C1 segment of cervical spinal cord (tissue), 14 donors: ENCODE measurements around the gene LEUTX.
"Not testable (repeated sequence)": the region's sequence is repeated elsewhere in the genome, so short reads cannot be mapped to it uniquely, and the experiment has no call there.

ENCODE experiments used
- DNase-seq, 14 donors: peaks; one replicate each; lab custom pipeline; 2025; lab: John Stamatoyannopoulos, UW

The LEUTX gene, protein sequence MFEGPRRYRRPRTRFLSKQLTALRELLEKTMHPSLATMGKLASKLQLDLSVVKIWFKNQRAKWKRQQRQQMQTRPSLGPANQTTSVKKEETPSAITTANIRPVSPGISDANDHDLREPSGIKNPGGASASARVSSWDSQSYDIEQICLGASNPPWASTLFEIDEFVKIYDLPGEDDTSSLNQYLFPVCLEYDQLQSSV

DNA sequence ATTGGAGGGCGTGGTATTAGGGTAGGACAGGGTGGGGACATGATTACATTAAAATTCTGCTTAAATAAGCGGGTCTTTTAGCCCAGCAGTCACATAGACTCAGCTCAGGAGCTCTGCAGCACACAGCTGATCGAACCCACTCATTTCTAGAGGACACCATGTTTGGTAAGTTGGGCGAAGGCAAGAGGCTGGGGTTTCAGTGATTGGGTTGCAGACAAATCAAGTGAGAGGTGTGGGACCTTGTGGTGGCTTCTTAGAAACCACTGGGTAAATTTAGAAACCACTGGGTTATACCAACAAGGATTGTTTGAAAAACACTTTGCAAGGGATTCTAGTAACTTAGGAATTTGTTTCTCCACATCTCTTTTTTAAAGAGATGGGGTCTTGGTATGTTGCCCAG, at the start of gene LEUTX:
TSS of gene LEUTX (plus strand) at position 92 of the 400 bp plus-strand sequence. CDS start at position 159, 67 bp downstream.
- no peak for DNase-seq

DNA sequence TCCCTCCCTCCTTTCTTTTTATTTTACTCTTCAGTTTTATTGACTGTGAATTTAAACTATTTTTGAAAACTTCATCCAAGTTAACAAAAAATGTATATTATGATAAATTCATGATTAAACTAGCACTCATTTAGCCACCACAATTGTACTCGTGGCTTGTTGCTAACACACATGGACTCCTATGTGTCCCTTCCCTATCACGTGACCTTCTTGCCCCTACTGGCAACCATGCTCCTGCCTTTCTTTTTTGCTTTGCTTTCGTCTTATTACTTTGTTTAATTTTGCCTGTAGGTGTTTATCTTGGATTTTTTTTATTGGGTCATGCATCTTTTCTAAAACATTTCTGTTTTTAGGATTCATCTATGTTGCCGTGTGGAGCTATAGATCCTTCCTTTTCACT, 49.1 kb upstream of the LEUTX start:
- DNase-seq: no peak

DNA sequence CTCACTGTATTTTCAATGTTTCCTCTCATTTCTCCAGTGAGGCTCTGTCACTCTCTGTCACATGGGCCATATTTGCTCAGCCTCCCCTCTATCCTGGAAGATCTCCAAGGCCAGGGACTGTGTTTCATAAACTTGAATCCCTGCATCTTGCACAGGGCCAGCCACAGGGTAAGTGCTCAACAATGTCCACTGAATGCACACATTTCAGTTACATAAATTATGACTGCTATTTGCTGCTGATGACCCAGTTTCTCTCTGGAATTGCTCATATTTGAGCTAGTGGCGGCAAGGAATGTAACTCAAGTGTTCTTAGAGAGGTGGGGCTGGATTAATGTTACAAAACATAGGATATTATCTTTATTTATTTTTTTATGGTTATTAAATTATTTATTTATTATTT, 47.0 kb upstream of the LEUTX start:
- no peak for DNase-seq

DNA sequence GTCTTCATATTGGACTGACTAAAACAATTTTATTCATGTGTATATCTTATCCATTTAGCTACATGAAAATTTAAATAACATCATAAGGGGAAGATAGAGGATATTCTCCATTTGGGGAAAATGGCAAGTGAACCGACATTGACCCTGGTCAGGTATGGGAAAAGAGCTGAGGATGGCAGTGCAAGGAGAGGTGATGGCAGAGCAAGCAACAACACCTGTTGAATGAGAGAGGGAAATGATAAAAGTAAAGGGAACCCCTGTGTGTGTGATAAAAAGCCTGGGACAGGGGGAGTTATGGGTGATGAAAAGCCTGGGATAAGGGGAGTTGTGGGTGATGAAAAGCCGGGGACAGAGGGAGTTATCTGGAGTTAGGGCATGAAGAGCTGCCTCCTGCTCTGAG, 44.8 kb upstream of the LEUTX start:
- no peak for DNase-seq

DNA sequence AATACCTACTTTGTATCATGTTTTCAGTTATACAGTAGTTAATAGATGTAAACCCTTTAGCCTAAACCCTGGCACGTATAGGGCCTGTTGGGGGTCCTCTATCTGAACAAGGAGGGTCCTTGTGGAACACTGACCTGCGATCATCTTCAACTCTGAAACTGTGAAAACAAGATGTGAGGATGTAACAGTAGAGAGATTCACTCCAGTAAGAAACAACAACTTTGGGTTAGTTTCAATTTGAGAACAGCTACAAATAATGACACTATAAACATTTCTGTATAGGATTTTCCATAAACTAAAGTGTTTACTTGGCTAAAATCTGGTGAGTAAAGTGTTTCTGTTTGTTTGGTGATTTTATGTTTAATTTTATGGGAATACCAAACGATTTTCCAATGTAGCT, 43.0 kb upstream of the LEUTX start:
- DNase-seq: no peak

DNA sequence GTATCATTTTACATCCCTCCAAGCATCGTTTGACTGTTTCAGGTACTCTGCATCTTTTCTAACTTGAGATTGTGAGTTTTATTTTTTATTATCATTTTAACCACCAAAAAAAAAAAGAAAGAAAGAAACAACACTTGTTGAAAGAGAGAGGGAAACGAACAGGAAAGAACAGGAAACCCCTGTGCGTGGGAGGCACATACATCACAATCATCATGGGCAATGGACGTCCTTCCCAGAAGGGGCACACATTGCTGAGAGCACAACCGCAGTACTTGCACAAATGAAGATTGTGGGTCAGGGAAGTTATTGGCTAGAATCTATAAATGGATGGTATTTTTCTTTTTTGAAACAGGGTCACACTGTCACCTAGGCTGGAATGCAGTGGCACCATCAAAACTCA, 42.6 kb upstream of the LEUTX start:
- DNase-seq: no peak

DNA sequence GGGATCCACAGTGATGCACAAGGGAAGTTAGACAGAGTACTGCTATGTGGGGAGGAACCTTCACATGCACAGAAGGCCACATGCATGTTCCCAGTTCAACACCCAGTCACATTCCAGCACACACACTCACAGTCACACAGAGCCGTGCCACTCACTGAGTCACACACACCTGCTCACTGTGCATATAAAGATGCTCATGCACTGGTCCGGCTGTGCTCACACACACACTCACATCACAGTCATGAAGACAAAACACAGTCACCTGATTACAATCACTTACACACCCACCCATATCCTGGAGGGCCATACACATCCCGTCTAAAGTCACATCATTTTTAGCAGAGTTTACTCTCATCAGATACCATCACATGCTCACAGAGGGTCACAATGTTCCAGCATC, 41.3 kb upstream of the LEUTX start:
- no peak for DNase-seq

DNA sequence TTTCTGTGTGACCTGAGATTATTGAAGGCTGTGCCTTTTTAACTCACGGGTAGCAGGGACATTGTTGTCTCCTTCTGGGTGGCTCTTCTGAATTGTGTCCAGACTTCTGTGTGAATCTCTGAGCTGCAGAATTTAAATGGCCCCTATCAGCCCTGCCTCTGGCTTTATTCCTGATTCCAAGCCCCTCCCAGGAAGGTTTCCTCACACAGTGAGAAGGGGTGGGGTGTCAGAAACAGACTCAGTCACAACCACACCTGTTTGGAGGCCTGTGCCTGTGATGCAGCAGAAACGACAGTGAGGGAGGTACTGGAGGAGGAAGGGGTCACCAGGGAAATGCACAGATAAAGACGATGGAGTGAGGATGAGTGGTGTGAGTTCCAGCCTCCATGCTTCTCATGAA, 40.8 kb upstream of the LEUTX start, which contains the start of gene CLC:
TSS of gene CLC (minus strand) at position 139 of the 400 bp plus-strand sequence. CDS start at position 62, 77 bp downstream.
- DNase-seq: no peak

DNA sequence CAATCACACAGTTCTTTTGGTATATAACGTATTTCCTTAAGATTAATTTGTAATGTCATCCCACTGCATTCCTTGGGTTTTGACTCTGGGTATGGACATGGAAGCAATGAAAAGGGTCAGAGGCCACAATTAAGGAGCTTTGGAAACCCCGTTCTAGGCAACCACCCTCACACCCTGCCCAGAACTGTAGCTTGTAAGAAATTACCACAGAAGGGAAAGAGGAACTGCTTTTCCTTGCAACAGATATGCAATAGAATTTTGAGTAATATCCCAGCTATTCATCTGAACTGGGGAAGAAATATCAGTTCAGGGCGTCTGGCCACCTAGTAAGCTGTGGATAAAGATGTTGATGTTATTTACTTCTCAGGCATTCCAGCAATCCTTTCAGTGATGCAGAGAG, 39.8 kb upstream of the LEUTX start:
- DNase-seq: no peak

DNA sequence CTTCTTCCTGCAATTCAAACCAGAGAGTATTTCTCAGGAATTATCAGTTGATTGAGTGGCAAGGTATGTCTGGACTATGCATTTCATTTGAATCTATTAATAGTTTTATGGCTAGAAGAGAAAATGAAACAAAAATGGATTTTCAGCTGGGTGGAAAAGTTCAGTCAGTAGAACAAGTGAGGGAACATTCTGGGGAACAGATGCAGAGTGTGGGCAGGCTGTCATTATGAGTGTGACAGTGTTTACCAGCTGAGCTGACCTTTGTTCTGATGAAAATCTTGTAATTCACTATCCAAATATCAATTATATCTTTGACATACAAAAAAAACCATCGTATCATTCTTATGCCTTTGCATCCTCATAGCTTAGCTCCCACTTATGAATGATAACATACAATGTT, 38.3 kb upstream of the LEUTX start:
- DNase-seq: no peak

DNA sequence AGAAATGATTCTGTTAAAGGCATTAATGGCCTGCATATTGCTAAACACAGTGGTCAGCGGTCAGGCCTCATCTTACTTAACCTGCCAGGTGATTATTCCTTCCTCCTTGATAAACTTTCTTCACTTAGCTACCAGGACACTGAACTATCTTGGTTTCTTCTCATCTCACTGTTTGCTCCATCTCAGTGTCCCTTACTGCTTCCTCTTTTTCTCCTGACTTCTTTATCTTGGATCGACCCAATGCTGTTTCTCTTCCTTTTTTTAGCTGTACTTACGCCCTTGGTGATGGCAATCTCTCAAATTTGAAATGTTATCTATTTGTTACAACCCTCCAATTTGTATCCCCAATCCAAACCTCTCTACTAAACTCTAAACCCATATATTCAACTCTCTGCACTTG, 33.0 kb upstream of the LEUTX start:
- DNase-seq: no peak

DNA sequence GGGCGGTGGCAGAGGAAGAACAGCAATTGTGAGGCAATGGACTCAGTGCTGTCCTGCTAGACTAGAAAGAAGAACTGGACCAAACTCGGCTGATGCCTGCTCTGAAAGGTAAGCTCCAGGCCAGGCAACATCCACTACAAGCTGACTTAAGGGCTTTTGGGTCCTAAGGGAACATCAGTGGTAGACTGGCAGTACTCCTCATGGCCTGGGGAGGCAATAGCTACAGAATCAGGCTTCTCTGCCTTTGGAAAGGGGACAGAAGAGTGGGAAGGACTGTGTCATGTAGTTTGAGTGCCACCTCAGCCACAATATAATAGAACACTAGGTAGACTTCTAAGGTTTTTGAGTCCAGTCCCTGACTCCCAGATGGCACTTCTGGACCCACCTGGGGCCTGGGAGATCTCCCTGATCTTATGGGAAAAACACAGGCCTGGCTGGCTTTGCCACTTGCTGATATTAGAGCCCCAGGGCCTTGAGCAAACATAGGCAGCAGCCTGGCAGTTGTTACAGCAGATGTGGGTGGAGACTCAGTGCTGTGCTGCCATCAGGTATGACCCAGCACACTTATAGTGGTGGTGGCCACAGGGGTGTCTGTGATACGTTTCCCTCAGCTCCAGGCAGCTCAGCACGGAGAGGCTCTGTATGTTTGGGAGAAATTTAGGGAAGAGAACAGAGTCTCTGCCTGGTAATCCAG, 31.7 kb upstream of the LEUTX start:
- DNase-seq: no peak

DNA sequence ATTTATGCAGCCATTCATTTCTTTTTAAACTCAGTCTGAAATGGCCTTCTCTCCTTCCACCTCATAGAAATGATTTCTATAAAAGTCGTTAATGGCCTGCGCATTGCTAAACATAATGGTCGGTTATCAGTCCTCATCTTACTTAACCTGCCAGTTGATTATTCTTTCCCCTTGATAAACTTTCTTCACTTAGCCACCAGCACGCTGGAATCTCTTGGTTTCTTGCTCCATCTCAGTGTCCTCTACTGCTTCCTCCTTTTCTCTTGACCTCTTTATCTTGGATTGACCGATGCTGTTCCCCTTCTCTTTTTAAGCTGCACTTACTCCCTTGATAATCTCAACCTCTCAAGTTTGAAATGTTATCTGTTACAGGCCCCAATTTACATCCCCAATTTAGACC, 28.7 kb upstream of the LEUTX start:
- DNase-seq: no peak

DNA sequence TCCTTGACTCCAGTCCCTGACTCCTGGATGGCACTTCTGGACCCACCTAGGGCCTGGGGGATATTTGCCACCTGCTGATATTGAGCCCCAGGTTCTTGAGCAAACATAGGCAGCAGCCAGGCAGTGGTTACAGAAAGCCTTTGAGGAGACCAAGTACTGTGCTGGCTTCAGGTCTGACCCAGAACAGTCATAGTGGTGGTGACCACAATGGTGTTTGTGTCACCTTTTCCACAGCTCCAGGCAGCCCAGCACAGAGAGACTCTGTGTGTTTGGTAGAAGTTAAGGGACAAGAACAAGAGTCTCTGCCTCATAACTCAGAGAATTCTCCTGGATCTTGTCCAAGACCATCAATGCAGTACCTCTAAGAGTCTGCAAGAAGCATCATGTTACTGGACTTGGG, 26.3 kb upstream of the LEUTX start:
- no peak for DNase-seq

DNA sequence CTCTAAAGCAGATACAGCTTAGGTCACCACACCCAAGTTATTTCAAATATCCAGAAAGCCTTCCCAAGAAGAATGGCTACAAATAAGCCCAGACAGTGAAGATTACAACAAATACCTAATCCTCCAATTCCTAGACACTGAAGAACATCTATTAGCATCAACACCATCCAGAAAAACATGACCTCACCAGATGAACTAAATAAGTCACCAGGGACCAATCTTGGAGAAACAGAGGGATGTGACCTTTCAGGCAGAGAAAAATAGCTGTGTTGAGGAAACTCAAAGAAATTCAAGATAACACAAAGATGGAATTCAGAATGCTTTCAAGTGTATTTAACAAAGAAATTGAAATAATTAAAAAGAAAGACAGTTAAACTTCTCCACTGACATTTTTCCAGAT, 25.9 kb upstream of the LEUTX start:
- no peak for DNase-seq

DNA sequence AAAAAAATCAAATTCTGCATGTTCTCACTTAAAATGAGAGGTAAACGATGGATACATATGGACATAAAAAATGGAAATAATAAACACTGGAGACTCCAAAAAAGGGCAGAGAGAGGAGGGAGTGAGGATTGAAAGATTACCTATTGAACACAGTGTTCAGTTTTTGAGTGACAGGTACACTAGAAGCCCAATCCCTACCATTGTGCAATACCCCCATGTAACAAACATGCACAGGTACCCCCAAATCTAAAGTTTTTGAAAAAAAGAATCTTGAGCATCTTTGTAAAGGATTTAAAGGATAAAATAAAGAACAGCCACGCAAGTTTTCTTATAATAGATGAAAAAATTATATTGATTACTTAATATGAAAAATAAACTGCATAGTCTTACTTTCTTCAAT, 24.1 kb upstream of the LEUTX start:
- no peak for DNase-seq

DNA sequence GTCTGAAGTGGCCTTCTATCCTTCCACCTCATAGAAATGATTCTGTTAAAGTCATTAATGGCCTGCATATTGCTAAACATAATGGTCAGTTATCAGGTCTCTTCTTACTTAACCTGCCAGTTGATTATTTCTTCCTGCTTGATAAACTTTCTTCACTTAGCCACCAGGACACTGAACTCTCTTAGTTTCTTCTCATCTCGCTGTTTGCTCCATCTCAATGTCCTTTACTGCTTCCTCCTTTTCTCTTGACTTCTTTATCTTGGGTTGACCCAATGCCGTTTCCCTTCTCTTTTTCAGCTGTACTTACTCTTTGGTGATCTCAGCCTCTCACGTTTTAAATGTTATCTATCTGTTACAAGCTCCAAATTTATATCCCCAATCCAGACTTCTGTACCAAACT, 23.7 kb upstream of the LEUTX start:
- no peak for DNase-seq

DNA sequence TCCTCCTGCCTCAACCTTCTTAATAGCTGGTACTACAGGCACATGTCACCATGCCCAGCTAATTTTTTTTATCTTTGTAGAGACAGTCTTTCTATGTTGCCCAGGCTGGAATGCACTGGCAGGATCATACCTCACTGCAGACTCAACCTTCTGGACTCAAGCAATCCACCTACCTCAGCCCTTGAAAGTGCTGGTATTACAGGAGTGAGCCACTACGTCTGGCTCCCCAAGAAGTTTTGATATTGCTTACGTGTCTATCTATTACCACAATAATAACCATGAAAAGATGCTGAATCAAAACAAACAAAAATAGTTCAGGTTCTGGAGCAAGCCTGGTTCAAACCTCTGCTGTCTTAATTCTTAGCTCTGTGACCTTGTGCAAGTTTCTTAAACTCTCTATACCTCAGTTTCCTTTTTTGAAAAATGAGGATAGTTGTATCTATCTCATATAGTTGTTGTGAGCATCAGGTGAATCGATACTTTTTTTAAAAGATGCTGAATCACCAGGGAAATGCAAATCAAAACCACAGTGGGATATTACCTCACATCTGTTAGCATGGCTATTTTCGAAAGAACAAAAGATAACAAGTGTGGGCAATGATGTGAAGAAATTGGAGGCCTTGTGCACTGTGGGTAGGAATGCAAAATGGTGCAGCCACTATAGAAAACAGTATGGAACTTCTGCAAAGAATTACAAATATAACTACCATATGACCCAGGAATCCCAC, 19.0 kb upstream of the LEUTX start:
- no peak for DNase-seq

DNA sequence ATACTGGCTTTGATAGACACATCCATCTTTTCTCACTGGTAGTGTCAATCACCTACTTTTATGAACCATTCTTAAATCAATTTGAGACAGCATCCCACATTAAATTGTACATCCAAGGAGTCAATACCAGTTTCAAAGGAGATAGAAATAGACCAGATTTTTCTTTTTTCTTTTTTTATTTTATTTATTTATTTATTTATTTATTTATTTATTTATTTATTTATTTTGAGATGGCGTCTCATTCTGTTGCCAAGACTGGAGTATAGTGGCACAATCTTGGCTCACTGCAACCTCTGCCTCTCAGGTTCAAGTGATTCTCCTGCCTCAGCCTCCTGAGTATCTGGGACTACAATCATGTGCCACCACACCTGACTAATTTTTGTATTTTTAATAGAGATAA, 16.8 kb upstream of the LEUTX start:
- DNase-seq: not testable (repeated sequence)

DNA sequence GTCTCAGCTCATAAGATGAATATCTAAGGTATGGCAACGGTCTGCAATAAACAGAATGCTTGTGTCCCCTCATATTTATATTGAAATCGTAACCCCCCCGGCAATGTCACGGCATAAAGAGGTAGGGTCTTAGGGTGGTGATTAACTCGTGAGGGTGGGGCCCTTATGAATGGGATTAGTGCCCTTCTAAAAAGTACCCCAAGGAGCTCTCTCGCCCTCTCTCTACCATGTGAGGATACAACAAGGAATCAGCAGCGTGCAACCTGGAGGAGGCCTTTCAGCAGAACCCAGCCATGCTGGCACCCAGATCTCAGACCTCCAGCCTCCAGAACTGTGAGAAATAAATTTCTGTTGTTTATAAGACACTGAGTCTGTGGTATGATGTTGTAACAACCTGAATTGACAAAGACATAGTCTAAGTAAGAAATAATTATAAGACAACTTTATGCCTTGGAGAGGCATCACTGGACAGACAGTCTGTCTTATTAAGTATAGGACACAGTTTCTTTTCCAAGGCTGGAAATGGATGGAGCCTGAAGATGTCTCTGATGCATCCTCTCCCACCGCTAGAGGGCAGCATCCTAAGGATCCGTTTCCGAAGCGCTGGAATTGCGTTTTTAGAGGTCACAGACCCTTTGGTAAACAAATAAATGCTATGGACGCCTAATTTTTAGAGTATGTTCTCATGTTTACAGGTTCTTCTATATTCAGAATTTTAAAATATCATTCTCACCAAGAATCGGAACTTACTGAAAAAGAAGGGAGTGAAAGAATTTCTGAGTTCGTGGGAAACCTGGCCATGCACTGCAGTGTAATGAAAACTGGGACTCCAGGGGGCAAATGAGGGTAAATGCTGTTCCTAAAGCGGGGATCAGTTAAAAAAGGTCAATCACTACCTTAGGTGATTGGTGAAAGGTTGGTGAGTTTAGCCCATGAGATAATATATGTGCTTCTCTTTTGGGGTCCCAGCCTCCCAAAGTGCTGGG, 13.3 kb upstream of the LEUTX start:
- DNase-seq: no peak

DNA sequence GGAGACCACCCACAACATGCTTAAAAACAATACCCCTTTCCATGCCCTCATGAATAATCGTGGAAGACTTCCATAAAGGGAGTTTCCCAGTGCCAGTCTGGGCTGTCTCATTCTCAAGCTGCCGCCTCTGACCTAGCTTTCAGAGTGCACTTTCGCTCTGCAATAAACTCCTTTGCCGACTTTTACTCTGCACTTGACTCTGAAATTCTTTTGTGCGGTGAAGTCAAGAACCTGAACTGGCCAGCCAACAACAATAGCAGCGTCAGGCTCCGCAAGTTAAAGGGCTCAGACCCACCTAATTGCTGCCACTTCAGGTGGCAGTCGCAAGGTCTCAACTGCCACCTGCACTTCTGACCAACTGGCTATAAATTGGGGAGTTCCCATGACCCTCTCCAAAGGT, 10.3 kb upstream of the LEUTX start:
- no peak for DNase-seq

DNA sequence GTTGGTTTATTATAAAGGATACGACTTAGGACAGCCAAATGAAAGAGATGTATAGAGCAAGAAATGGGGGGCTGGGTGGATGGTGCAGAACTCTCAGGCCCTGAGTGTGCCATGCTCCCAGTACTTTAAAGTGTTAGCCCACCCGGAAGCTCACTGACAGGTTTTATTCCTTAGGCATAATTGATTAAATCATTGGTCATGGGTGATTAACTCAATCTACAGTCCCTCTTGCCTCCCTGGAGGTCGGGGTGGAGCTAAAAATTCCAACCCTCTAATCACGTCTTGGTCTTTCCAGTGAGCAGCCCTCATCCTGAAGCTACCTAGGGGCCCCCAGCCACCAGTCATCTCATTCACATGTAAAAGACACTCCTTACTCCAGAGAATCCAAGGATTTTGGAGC, 9.9 kb upstream of the LEUTX start:
- DNase-seq: no peak
